ENCODE results near the gene CKLF.
A peak's percentile ranks its signal among the peaks of the same experiment; 100 is the strongest.

The CKLF gene

DNA sequence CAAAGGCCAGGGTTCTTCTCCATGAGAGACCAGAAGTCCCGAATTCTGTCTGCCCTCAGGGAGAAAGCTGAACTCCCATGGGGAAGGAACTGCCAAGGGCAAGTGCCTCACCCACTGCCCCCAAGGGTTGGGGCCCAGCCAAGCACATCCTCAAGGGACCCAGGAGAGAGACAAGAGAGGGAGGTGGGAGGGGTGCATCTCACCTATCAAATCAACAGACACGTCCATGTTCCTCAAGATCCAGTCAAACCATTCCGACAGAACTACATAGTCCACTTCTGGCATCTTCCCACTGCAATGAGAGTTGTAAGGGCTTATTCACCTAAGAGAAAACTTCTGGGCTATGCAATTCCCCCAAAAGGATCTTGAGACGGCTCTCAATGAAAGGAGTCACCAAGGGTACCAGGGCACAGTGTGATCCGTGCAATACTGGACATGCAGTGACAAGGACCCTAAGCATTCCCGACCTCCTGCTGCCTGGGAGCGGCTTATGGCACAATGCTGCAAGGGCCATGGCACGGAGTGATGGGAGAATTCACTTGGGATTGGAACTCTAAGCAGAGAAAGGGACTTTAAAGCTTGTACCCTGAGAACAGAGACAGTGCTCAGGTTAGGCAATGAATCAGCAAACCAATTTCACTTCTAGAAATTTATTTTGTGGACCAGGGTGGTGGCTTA is 34.7 kb upstream of the CKLF start:
- DNase-seq (ENCODE audit: low read depth), result no peak

DNA sequence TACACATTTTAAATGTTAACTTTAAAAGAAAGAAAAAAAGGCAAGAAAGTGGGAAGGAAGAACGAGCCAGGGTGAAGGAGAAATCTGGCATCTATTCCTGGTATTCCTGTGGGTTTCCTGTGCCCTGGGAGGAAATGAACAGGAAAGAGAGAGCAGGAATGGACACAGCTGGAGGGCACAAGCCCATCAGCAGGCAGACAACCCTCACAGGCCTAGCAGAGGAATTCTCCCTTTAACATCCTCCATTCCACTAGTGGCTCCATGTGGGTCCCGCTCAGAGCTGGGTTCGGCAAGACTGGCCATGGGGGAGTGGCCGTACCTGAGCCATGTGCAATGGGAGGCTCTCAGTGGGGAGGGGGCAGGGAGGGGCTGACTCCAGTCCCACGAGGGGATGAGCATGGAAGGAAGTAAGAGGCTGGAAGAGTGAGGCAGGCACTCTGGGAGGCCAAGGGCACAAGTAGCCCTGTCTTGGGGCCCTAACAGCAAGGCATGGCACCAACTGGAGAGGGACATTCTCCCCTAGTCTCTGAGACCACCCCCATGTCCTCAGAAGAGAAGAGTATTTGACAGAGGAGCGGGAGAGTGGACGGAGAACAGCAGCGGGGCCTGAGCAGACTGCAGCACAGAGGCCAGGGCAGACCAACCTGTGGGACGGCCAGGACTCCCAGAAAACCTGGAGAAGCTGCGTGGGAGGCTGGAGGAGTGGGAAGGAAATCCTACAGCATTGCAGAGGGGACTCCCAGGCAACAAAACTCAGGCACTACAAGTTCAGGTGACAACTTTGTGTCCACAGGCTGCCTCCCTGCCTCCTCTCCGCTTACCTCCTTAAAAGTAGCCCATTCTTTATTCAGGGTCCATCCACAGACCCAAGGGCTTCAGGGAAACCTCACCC is 32.6 kb upstream of the CKLF start:
- DNase-seq (ENCODE audit: low read depth), result no peak

DNA sequence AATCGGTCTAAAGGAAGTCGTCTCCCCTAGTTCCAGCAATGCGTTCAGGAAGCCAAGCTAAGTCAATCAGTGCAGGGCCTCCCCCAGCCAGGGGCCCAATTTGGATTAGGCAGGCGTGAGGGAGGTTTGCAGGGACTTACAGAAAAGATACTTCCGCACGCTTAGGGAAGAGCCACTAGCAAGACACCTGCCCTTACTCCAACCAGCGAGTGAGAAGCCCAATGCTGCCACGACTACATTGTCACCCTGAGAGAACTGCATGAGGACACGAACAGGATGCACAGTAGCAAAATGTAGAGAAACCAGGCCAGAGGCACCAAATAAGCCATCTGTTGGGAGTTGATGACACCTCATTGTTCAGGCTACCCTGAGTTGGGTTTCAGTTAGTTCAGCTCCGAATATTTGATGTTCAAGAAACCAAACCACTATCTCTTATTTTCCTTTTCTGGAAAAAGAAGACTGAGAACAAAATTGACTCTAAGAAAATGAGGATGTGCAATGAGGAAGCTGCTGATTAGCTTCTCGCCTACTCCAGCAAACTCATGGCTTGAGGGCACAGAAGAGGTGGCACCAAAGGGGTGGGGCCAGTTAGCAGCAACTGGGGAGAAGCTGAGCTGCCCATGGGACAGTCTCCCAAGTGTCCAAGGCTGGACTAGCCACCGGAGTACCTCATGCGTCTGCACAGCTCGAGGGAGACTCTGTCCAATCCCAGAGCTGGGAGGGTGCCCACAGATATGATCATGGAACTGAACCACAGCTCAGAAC is 31.8 kb upstream of the CKLF start:
- no peak for DNase-seq (ENCODE audit: low read depth)

DNA sequence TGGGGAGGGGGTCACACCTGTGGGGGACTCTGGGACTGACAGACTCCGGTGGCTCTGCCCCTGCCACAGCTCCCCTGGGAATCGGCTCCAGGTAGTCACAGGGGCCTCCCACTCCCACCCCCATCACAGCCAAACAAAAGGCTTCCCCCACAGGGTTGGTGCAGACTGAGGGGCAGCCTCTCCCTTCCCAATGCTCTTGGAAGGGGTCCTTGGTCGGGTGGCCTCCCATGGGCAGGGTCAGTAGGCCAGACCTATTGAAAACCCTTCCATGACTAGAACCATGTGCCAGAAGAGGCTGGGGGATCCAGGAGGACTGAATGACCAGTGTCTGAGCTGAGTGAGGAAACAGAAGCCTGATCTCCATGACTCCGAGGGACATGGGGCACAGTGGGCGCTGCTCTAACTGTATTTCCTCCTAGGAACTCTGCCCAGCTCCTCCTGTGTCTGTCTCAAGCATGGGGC is 31.1 kb upstream of the CKLF start:
- no peak for DNase-seq (ENCODE audit: low read depth)

DNA sequence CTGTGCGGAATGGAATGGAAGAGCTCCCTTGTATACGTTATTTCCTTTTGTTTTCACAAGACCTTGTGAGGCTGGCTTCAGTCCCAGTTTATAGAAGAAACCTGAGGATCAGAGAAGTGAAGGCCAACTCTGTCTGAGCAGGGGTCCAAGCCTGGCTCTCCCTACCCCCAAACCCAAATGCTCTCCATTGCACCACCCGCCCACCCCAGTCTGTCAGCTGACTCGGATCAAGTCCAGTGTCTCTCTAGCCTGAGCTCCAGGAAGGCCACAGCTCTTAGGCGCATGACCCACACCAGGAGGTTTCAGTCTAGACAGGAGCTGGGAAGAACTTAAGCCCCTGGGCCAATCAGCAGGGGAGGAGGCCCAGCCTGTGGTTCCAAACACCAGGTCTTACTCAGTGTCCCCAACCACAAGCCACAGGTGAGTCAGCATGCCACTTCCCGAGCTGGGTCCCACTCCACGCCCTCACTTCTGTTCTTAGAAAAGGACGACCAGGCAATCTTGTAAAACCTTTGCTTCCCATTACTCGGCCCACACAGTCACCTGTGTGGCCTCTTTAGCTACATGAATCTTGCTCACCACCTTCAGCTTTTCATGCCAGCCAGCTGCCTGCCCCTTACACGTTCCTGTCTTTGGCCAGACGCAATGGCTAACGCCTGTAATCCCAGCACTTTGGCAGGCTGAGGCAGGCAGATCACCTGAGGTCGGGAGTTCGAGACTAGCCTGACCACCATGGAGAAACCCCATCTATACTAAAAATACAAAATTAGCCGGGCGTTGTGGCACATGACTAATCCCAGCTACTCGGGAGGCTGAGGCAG is 30.2 kb upstream of the CKLF start:
- peak; percentile 66 for DNase-seq (ENCODE audit: low read depth)

DNA sequence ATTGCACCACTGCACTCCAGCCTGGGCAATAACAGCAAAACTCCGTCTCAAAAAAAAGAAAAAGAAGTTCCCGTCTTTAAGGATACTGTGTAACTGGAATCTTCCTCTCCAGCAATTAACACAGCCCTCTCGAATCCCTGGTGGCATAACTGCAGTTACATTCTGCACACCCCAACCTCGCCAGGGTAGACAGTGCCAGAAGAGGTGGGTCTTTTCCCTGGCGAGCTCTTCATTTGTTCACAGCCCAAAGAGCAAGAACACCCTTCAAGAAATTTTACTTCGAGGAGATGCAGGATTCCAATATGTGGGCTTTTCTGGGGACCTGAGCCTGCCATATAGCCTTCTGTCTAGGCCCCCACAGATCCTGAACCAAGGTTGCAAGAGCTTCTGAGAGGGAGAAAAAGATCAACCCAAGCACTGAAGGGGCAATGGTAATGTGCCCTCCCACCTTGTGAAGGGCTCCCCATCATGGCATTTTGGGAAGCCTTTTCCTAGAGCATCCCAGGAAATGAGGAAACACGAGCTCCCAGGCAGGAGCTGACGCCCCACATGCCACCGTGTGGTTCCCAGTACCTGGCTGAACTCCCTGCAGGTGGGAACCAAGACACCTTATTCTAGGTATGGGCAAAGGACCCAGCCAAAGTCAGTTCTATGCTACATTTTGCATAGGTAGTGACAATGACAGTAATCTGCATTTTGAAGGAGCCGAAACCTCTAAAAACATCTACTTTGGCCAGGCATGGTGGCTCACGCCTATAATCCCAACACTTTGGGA is 29.4 kb upstream of the CKLF start:
- no peak for DNase-seq (ENCODE audit: low read depth)

DNA sequence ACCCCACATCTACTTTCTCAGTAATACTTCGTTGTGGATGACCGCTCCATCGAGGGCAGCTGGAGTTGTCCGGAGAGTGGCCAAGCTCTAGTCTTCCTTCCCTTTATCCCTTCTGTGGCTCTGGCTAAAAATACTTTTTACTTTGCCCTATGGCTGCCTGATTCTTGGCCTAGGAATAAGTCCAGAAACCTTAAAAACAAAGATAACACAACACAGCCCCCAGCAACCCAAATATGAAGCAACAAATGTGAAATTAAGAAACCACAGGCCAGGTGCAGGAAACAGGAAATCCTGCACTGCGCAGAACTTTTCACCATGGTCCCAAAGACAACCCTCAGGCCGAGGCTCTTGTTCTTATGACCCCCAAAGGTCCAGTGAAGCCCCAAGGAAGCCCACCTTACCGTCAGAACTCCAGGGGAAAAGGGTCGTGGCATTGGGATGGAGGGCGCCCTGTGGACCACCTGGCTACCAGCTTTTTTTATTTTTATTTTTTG is 28.5 kb upstream of the CKLF start:
- no peak for DNase-seq (ENCODE audit: low read depth)

DNA sequence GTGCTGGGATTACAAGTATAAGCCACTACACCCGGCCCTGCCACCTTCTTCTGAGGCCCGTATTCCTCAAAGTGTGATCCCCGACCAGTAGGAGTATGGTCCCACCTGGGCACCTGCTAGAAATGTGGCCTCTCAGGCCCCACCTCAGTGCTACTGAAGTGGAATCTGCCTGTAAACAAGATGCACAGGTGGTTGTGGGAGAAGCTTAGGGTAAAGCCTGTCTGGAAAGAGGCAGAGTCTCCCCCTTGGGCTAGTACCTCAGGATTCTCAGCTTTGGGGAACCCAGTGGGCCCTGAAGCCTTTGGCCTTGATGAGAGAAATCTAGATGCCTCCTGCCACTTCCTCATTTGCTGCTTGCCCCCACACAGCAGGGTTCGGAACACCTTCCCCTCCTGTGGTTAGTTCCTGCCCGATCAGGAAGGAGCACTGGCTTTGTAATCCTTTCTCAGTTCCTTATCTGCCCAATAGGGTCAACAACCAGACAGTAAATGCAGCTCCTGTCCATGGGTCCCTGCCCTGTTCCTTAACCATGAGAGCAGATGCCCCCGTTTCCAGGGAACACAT is 27.7 kb upstream of the CKLF start:
- no peak for DNase-seq (ENCODE audit: low read depth)

DNA sequence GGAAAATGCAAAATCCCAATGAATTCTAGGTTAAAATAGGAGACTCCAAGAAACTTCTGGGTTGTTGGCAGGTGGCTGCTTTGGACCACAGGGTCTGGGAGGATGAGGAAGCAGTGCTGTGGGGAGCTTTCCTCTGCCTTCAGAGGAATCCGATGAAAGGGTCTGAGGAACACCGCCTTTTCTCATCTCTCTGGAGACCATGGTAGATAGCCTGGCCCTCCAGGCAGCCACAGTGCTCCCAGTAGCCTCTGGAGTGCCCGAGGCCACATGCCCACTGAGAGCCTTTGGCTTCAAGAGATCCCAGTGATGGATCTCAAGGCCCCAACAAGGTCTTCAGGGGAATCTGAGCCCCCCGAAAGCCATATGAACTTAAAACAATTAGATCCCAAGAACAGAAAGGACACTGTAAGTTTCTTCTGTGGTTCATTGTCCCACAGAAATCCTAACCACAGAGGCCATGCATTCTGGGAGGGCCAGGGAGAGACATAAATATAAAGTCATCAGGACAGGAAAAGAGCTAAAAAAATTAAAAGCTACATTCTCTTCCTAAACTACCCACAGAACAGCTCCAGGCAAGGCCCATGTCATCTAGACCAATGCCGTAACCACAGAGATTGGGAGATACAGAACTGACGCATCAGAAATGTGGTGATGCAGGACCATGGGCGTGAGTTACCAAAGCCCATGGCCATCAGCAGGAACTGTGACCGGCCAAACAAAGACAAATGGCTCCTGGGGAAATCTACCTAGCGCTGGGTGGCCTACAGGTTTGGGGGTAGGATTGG is 26.8 kb upstream of the CKLF start:
- no peak for DNase-seq (ENCODE audit: low read depth)

DNA sequence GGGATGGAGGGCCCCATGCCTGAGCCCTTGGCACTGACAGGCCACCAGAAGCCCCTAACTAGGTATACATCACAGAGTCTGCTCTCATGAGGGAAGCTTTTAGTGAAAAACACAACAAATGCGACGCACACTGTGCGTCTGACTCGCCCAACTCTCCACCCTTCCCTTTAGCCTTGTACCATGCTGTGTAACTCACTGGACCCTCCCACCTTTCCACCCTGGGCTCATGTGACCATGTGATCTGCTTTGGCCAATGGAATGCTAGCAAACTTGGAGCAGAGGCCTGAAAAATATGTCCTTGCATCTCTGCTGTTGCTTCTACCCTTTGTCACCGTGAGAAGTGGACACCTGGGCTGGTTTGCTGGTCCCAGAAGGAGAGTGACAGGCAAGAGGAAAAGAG is 24.1 kb upstream of the CKLF start:
- DNase-seq (ENCODE audit: low read depth), result no peak

DNA sequence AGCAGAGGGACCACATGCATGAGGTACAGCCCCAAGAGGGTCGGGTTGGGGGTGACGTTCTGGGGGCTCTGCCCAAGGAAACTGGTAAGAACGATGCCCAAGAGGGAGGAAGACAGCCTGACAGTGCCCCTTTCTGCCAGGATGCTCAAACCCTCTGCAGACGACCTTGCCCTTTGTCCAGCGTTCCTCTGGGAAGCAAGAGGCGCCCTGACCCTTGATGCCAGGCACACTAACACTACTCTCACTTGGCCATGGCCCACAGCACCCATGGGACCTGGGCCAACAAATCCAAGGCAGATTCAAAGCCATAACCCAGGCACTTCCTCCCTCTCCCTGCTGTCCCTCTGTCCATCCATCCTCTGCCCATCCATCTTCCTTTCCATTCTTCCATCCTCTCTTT is 22.9 kb upstream of the CKLF start:
- DNase-seq (ENCODE audit: low read depth), result no peak

DNA sequence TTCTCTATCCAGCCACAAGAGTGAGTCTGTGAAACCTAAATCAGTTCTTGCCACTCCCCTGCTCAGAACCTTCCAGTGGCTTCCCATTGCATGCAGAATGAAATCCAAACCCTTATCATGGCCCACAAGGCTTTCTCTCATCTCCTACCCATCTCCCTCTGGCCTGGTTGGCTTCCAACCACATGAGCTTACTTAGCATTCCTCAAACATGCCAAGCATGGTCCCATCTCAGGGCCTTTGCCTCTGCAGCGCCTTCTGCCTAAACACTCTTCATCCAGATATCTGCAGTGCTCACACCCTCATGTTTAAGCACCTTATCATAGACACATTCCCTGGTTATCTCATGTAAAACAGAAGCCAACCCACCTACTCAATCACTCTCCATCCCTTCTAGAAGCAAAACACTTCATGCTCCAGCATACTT is 18.0 kb upstream of the CKLF start:
- no peak for DNase-seq (ENCODE audit: low read depth)

DNA sequence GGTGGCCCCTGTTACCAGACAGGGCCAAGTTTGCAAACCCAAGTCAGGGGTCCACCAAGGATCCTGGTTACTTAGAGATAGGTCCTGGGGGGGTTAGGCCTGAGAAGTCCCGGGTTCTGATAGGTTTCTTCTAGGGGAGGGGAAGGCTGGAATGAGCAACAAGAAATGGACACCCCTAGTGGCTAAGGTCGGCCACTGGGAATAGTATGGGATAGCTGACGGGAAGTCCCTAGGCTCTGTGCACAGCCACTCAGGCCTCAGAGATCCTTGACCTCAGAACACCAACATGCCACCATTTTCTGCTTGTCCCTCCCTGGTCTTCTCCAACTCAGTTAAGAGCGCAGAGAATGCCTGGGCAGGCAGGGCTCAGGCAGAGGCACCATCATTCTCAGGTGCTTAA is 15.9 kb upstream of the CKLF start:
- no peak for DNase-seq (ENCODE audit: low read depth)

DNA sequence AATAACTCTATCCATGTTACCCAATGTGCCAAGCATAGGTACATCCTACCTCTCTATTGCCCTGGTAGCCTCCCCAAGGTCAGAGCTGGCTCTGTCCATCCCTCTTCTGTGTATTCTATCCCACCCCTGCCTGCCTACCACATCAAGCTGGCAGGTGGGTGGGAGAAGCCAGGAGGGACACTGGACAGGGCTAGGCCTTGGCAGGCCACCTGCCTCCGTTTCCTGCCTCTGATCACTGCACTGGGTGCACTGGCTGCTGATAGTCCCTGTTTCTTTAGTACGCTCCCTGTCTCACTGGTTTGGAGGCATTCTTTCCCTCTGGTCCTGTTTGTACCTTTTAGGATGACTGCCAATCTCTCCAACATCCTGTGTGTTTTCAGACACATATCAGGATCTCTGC is 15.1 kb upstream of the CKLF start:
- DNase-seq (ENCODE audit: low read depth), result no peak

DNA sequence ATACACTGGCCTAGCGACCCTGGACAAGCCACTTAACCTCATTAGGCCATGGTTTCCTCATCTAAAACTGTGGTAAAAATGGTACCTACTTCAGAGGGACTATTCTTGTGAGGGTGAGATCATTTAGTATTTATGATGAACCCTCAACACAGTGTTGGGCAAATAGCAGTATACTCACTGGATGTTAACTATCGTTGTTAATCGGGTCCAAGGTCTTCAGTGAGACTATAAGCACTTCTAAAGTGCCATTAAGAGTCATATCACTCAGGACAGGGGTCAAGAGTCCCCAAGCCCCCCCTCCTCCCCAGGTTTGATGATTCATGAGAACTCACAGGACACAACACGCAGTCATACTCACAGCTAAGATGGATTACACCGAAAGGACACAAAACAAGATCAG is 13.5 kb upstream of the CKLF start:
- DNase-seq (ENCODE audit: low read depth), result no peak

DNA sequence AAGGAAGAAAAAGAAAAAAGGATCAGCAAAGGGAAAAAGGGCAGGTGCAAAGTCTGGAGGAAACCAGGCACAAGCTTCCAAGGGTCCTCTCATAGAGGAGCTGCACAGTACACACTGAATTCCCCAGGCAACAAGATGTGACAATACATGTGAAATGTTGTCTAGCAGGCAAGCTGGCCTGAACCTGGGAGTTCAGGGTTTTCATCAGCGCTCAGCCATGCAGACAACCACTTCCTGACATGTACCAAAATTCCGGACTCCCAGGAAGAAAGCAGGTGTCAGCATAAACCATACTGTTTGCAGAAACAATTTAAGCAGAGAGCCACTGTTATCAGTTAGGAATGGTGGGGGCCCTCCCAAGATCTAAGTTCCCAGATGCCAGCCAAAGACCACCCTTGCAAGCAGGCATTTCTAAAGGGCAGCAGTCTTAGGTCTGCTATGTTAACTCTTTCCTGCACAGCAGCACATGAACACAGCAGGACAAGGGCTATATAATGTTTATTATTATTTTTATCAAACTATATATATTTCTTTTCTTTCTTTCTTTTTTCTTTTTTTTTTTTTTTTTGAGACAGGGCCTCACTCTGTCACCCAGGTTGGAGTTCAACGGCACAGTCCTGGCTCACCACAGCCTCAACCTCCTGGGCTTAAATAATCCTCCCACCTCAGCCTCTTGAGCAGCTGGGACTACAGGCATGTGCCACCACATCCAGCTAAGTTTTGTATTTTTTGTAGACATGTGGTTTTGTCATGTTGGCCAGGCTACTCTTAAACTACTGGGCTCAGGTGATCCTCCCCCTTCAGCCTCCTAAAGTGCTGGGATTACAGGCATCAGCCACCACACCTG is 12.5 kb upstream of the CKLF start:
- no peak for DNase-seq (ENCODE audit: low read depth)

DNA sequence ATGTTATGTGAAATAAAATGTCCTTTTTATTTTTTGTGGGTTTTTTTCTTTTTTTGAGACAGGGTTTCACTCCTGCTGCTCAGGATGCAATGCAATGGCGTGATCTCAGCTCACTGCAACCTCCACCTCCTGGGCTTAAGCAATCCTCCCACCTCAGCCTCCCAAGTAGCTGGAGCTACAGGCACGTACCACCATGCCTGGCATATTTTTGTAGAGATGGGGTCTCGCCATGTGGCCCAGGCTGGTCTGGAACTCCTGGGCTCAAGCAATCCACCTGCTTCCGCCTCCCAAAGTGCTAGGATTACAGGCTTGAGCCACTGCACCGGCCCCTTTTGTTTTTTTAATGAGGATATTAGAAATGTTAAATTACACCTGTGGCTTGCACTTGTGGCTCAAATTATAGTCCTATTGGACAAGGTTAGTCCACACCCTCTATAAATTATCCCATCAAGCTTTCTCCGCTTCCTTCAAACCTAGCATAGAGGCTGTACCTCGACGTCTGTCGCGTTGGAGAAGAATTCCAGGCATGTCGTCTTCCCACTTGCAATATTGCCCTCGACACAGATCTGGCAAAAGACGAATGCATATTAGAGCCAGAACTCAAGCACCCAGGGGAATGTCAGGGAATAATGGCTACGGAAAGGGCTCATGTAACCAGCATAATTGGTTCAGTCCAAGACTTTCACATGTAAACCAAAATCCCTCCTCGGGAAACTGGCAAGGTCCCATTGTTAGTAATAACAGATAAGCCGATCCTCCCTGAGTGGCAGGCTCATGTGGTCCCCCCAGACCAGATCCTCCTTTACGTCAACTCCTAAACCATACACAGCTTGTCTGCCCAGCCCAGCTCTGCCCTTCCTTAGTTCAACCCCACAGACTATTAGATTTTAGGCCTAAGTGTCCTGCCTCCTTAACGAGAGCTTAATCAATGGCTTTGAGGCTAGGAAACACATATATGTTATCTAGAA is 10.7 kb upstream of the CKLF start:
- no peak for DNase-seq (ENCODE audit: low read depth)

DNA sequence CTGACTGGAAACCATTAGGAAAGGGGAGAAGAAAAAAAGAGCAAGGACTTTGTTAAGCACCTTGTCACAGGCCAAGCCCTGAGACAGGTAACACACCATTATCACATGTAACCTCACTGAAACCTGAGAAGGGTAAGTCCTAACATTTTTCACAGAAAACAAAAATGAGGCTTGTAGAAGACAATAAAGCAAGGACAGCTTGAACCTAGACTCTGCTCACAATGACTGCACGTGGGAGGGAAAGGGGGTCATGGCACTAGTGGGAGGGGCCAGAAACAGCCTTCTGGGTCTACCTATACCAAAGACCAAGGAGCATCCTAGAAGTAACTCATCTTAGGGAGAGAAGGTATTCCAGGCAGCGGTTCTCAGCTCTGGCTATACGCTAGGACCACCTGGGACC is 10.0 kb upstream of the CKLF start:
- DNase-seq (ENCODE audit: low read depth), result no peak
